ENCODE results near the gene CDC20B.
"Not testable (repeated sequence)": the region's sequence is repeated elsewhere in the genome, so short reads cannot be mapped to it uniquely, and the experiment has no call there.

The CDC20B gene

GRCh38 chr5:55104036-55104772 lies 68.8 kb downstream of the CDC20B start:
- DNase-seq = no peak

GRCh38 chr5:55102348-55102747 lies 70.6 kb downstream of the CDC20B start, which contains the start of gene GZMA:
TSS of gene GZMA (plus strand) at chr5:55102646. CDS start at chr5:55102683, 37 bp downstream.
- DNase-seq = no peak

- no peak for DNase-seq
Observed at GRCh38 chr5:55101556-55102276, 71.3 kb downstream of the CDC20B start.

- not testable (repeated sequence) for DNase-seq
Observed at GRCh38 chr5:55101148-55101547, 71.8 kb downstream of the CDC20B start.

- DNase-seq = peak; percentile 40
Observed at GRCh38 chr5:55096861-55097260, 76.1 kb downstream of the CDC20B start.

- no peak for DNase-seq
Observed at GRCh38 chr5:55096182-55096581, 76.8 kb downstream of the CDC20B start.

GRCh38 chr5:55091011-55091410 lies 82.0 kb downstream of the CDC20B start:
- not testable (repeated sequence) for DNase-seq

- not testable (repeated sequence) for DNase-seq
Observed at GRCh38 chr5:55089301-55089700, 83.7 kb downstream of the CDC20B start.

GRCh38 chr5:55081541-55081940 lies 91.4 kb downstream of the CDC20B start:
- DNase-seq = no peak

GRCh38 chr5:55073211-55073610 lies 99.8 kb downstream of the CDC20B start:
- DNase-seq = no peak

- no peak for DNase-seq
Observed at GRCh38 chr5:55072666-55073065, 100.3 kb downstream of the CDC20B start.

- DNase-seq = no peak
Observed at GRCh38 chr5:55071413-55071812, 101.6 kb downstream of the CDC20B start.

GRCh38 chr5:55070968-55071367 lies 102.0 kb downstream of the CDC20B start:
- DNase-seq = no peak

- no peak for DNase-seq
Observed at GRCh38 chr5:55066277-55066676, 106.7 kb downstream of the CDC20B start.

- no peak for DNase-seq
Observed at GRCh38 chr5:55064523-55064922, 108.5 kb downstream of the CDC20B start.

- DNase-seq = no peak
Observed at GRCh38 chr5:55063899-55064298, 109.1 kb downstream of the CDC20B start.

- no peak for DNase-seq
Observed at GRCh38 chr5:55063220-55063863, 109.6 kb downstream of the CDC20B start.

Data from CD4-positive, alpha-beta T cell treated with Interleukin-15 for 1 hour (primary cell).